GM21447 (cell line): Measurements from ENCODE around the gene AK3.
A peak's percentile ranks its signal among the peaks of the same experiment; 100 is the strongest.
"Not testable (repeated sequence)": the region's sequence is repeated elsewhere in the genome, so short reads cannot be mapped to it uniquely, and the experiment has no call there.

ENCODE experiments used
- ATAC-seq: cut with Tn5 transposase; IDR thresholded peaks from one replicate; pipeline ENCODE4 v1.9.1; 2021; ENCODE audit not compliant: unreplicated experiment

The AK3 gene

DNA sequence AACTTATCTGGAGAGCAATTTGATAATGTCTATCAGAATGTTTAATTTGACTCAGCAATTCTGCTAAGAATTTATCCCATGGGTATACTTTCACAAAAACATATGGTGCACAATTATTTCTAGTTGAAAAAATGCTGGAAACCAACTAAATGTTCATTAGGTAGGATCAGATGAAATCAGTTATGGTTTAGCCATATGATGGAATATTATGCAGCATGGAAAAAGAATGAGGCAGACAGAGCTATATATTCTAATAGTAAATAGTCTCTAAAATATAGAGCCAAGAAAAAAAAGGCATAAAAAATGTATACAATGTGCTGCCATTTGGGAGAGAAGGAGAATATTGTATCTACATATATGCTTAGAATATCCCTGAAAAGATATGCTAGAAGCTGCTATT is 71.1 kb downstream of the AK3 start:
- ATAC-seq, result no peak

DNA sequence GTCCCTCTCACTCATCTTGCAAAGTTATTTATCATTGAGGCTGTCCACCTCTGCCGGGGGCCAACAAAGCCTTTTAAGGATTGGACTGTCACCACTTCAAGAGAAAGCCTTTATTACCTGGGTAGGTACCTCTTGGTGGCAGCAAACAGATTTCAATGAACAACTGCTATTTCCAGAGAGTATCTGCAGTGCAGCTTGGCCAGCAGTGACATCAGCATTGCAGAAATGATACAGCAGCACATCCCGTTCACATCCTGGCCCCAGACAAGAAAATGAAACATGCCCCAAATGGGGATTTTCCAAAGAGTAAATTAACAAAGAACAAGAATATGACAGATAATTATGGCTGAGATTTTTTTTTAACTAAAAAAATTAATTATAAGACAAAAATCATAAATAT is 72.4 kb downstream of the AK3 start:
- ATAC-seq, result no peak

DNA sequence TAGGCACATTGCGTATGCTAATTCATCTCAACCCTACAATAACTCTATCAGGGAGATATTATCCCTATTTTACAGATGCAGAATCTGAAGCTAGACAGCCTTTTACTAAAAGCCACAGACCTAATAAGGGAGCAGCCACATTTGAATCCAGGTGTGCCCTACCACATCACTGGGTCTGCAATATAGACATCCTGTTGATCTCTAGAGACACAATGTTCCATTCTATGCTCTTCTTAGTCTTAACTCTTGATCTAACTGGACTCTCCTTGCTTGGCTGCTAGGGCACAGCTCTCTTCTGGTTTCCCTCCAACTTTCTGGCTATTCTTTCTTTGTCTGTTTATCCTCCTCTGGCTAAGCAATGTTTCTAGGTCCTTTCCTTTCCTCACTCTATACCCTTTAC is 73.3 kb downstream of the AK3 start:
- no peak for ATAC-seq

DNA sequence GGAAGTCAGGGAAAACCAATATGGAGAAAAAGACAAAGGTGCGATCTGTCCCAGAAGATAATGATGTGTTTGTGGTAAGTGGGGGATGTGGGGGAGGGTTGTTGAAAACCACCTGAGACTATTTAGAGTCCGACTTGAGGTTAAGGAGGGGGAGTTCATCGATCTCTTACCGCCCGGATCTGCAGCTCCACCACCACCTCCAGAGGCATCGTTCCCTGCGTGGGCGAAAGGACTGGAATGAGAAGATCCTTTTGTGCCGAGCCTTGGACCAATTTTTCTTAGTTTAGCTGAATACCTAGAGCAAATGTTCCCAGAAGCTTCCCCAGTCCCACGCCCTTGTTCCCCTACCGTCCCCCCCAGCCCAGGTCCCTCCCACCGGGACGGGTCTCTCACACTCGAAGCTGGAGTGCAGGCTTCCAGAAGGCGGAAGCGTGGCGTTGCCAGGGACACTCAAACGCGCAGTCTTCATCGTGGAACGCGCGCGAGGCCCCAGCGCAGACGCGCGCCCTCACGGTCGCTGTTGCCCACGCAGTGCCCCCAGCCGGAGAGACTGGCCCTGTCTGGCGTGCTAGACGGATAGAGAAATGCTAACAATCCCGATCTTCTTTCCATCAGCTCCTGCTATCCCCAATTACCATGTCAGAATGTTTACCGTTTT is 74.8 kb downstream of the AK3 start, which contains the start of gene SPATA6L:
TSS of gene SPATA6L (minus strand) at position 439 of the 658 bp plus-strand sequence. CDS start at position 209, 230 bp downstream.
- ATAC-seq, result no peak

DNA sequence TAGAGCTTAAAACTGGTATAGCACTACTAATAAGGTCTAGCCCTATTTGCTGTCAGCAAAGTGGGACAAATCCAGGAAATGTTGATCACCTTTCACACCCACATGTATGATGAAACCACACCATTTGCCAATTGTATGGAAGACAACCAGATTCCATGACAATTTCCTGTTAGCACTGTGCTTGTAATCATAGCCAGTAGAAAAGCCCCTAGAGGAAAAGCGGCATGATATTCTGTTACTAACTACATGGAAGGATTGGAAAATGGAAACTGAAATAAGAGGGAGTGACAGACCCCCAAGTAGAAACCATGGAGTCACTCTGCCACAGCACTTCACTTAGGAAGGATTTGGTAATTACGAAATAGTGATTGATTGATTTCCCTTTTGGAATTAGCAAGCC is 75.6 kb downstream of the AK3 start:
- ATAC-seq, result no peak

DNA sequence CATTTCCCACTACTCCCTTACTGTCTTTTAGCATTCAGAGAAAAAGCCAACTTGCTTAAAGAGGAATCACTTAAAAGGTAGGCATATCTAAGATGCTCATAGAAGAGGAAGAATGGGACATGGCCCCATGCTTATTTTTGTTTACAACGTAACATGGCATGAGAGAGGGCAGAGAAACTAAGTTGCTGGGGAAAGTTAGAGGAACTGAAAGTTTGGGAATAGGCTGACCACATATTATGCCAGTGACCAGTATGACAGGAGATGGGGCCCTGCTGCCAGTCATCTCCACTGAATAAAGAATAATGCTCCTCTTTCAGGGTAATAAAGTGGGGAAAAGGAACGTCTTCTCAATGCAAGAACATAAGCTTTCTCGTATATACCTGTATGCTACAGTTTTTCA is 77.0 kb downstream of the AK3 start:
- ATAC-seq, result no peak

DNA sequence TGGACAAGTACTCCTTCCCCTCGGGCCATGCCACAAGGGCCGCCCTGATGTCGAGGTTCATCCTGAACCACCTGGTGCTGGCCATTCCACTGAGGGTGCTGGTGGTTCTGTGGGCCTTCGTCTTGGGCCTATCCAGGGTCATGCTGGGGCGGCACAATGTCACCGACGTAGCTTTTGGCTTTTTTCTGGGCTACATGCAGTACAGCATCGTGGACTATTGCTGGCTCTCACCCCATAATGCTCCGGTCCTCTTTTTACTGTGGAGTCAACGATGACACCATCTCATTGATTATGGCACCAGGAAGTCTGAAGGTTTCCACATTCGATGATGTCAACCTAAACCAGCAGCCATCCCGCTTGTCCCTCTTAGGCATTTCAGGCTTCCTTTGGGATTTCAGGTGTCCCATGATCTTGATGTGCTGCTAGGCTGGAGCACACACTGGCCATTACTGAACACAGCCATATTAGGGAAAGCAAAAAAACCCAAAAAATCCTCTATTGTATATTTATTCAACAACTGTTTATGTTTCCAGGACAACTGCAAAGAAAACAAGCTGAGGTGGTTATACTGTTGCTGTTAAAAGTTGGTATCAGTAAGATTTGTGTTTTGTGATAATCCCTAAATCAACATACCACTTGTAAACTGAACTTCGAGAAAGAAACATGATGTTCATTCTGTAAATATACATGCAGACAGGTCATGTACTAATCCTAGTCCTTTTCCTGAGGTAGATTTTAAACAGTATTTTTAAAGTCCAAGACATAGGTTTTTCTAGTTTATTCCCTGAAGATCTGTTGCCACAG is 77.8 kb downstream of the AK3 start:
- no peak for ATAC-seq

DNA sequence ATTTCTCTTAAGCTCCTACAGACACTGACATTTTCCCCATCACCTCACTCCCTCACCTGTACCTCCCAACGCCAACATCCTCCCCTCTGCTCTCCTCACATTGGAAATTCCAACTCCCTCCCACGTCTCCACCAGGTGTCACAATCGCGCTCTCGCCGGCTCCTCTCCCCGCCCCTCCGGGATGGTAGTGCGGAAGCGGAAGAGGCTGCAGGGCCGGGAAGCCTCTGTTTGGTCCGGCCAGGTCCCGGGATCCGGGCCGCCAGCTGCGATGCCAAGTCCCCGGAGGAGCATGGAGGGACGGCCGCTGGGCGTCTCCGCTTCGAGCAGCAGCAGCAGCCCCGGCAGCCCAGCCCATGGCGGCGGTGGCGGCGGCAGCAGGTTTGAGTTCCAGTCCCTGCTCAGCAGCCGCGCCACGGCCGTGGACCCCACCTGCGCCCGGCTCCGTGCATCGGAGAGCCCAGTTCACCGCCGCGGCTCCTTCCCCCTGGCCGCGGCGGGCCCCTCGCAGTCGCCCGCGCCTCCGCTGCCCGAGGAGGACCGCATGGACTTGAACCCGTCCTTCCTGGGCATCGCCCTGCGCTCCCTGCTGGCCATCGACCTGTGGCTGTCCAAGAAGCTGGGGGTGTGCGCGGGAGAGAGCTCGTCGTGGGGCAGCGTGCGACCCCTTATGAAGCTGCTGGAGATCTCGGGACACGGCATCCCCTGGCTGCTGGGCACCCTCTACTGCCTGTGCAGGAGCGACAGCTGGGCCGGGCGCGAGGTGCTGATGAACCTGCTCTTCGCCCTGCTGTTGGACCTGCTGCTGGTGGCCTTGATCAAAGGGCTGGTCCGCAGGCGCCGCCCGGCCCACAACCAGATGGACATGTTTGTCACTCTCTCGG is 78.7 kb downstream of the AK3 start, which contains the start of gene PLPP6:
TSS of gene PLPP6 (plus strand) at position 187 of the 881 bp plus-strand sequence. CDS start at position 269, 82 bp downstream.
- peak; percentile 84 for ATAC-seq

DNA sequence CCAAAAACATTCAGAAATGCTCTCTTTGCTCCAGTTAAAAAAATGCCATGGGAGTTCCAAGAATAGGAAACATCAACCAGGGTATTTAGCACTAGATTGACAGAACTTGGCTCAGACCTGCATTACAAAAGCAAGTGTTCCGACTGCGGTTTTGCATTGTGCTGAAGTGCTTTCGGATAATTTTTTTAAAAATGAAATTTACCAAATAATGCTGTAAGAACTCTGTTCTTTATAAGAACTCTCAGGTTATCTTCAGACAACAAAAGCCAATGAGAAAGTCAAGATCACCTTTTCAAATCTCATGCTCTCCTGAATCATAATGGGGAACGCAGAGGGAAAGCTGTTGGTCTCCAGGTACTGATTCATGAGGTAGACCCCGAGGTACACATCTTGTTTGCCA is 79.4 kb downstream of the AK3 start:
- ATAC-seq, result no peak

DNA sequence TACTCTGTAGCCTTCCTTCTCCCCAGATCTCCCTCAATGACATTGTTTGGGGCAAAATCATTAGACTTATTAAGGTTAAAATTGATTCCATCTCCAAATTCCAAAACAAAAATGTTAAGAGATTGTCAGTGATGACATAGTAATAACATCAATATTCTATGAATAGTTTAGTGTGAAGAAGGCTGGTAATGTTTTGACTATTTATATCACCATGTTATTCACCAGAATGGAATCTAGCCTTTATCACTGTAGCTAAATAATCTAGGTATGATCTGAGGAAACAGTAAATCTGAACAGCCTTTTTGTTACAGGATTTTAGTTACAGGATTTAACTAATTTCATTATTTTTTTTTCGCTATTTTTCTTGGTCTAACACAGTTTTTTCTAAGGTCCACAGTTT is 79.8 kb downstream of the AK3 start:
- ATAC-seq, result no peak

DNA sequence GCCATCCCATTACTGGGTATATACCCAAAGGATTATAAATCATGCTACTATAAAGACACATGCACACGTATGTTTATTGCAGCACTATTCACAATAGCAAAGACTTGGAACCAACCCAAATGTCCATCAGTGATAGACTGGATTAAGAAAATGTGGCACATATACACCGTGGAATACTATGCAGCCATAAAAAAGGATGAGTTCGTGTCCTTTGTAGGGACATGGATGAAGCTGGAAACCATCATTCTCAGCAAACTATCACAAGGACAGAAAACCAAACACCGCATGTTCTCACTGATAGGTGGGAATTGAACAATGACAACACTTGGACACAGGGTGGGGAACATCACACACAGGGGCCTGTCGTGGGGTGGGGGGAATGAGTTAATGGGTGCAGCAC is 80.3 kb downstream of the AK3 start:
- ATAC-seq, result not testable (repeated sequence)
